ENCODE measurements around the gene MAP7.
"Not testable (repeated sequence)": the region's sequence is repeated elsewhere in the genome, so short reads cannot be mapped to it uniquely, and the experiment has no call there.

Gene MAP7

DNA sequence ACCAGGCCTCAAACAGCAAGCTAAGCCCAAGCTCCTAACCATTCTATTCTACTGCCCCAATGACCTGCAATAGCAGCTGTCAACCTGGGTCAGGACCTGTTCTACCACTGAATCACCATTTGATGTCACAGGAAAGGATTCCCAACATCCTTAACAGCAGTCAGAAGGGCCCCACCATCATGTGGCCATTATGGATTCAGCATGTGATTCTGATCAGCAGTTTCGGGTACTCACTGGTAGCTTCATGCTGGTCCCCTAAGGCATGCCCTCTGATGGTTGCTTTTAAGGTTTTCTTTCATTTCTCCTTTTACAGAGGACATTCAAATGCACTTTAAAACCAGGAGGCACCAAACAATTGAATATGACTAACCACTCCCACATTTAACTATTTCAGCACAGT lies 37.3 kb upstream of the MAP7 start:
- Histone ChIP-seq H3K36me3 (peaks cover 29 to 68% (median 47%) of the 10 kb centered on the region in 11 experiments), H3K9me3 (replicated peaks in 1 of 11) (peaks cover 0 to 19% (median 11%) of the 10 kb centered on the region in 11 experiments; a peak in 16 of 22 replicates), H3K4me2 (peak overlapping the region in 3 of 11 experiments; percentile 33 to 85 (median 38); a peak in 6 of 22 replicates), H3K27ac (peak overlapping the region in 3 of 11 experiments; percentile 46 to 94 (median 52); a peak in 5 of 22 replicates), H4K20me1 (no peaks in the 10 kb centered on the region), H3K4me3 (no peak overlapping the region), H3K4me1 (peaks cover 0 to 100% (median 0%) of the 10 kb centered on the region in 10 experiments; a peak in 7 of 20 replicates), H3K27me3 (no peaks in the 10 kb centered on the region), H3K9ac (no peak overlapping the region)
- TF ChIP-seq Cebpa-rat (IDR thresholded peaks at IDR 0.05): no peak

DNA sequence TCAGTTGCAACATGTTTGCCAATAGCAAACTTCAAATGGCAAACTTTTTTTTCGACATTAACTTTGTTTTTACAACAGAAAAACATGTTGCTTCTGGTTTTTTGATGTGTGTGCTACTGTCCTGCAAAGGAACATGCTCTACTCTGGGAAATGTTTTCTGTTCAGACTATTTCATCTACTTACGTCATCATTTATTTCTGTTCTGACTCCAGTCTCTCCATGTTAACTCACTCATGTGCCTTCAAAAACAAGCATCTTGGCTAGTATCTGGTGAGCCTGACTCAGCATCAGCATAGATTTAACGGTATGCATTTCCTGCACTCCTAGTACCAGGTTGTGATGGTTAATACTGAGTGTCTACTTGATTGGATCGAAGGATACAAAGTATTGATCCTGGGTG lies 36.1 kb upstream of the MAP7 start:
- H3K27ac ChIP-seq: peak overlapping the region in 2 of 11 experiments; percentile 46 to 94; a peak in 2 of 22 replicates
- H4K20me1 ChIP-seq: no peaks in the 10 kb centered on the region
- H3K9me3 ChIP-seq (replicated peaks in 1 of 11): peaks cover 0 to 19% (median 8%) of the 10 kb centered on the region in 11 experiments; a peak in 16 of 22 replicates
- H3K27me3 ChIP-seq: no peaks in the 10 kb centered on the region
- no peak for TF ChIP-seq Cebpa-rat (IDR thresholded peaks at IDR 0.05)
- H3K4me1 ChIP-seq: peaks cover 0 to 90% (median 0%) of the 10 kb centered on the region in 10 experiments; a peak in 6 of 20 replicates
- H3K36me3 ChIP-seq: peaks cover 16 to 68% (median 47%) of the 10 kb centered on the region in 11 experiments
- H3K9ac ChIP-seq: no peak overlapping the region
- no peak overlapping the region for H3K4me3 ChIP-seq
- H3K4me2 ChIP-seq: peak overlapping the region in 3 of 11 experiments; percentile 13 to 38 (median 37); a peak in 6 of 22 replicates

DNA sequence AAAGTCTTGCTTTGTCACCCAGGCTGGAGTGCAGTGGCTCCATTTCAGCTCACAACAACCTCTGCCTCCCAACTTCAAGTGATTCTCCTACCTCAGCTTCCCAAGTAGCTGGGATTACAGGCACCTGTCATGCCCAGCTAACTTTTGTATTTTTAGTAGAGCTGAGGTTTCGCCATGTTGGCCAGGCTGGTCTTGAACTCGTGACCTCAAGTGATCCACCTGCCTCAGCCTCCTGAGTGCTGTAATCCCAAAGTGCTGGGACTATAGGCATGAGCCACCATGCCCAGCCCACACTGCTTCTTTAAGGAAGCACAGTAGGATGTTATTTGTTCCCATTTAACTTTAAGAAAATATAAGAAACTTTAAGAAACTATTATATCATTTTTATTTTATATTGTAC lies 35.3 kb upstream of the MAP7 start:
- H3K4me3 ChIP-seq: not testable (repeated sequence)

DNA sequence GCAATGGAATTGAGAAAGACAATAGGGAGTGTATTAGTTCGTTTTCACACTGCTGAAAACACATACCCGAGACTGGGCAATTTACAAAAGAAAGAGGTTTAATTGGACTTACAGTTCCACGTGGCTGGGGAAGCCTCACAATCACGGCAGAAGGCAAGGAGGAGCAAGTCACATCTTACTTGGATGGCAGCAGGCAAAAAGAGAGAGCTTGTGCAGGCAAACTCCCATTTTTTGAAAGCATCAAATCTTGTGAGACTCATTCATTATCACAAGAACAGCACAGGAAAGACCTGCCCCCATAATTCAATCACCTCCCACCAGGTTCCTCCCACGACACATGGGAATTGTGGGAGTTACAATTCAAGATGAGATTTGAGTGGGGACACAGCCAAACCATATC lies 34.1 kb upstream of the MAP7 start:
- peaks cover 8 to 68% (median 47%) of the 10 kb centered on the region in 11 experiments for H3K36me3 ChIP-seq
- H3K4me1 ChIP-seq: peaks cover 0 to 70% (median 0%) of the 10 kb centered on the region in 10 experiments; a peak in 6 of 20 replicates
- not testable (repeated sequence) for H3K9me3 ChIP-seq (replicated peaks in 1 of 11); H3K9ac ChIP-seq; H3K4me3 ChIP-seq; H4K20me1 ChIP-seq; H3K27me3 ChIP-seq
- peak overlapping the region in 3 of 11 experiments; percentile 74 to 94 (median 76); a peak in 5 of 22 replicates for H3K27ac ChIP-seq
- H3K4me2 ChIP-seq: peak overlapping the region in 2 of 11 experiments; percentile 15 to 63; a peak in 3 of 22 replicates

More for the DNA sequence above, 35.3 kb upstream of the MAP7 start:
- not testable (repeated sequence) for H3K9ac ChIP-seq, H3K27me3 ChIP-seq, H4K20me1 ChIP-seq
- peaks cover 0 to 82% (median 0%) of the 10 kb centered on the region in 10 experiments; a peak in 6 of 20 replicates for H3K4me1 ChIP-seq
- H3K36me3 ChIP-seq: peaks cover 13 to 68% (median 47%) of the 10 kb centered on the region in 11 experiments; a peak in 20 of 22 replicates
- H3K4me2 ChIP-seq: peak overlapping the region in 2 of 11 experiments; percentile 38 to 47; a peak in 4 of 22 replicates
- H3K27ac ChIP-seq: peak overlapping the region in 2 of 11 experiments; percentile 2 to 94; a peak in 2 of 22 replicates
- peaks cover 0 to 11% (median under 1%) of the 10 kb centered on the region in 11 experiments; a peak in 7 of 22 replicates for H3K9me3 ChIP-seq (replicated peaks in 1 of 11)

DNA sequence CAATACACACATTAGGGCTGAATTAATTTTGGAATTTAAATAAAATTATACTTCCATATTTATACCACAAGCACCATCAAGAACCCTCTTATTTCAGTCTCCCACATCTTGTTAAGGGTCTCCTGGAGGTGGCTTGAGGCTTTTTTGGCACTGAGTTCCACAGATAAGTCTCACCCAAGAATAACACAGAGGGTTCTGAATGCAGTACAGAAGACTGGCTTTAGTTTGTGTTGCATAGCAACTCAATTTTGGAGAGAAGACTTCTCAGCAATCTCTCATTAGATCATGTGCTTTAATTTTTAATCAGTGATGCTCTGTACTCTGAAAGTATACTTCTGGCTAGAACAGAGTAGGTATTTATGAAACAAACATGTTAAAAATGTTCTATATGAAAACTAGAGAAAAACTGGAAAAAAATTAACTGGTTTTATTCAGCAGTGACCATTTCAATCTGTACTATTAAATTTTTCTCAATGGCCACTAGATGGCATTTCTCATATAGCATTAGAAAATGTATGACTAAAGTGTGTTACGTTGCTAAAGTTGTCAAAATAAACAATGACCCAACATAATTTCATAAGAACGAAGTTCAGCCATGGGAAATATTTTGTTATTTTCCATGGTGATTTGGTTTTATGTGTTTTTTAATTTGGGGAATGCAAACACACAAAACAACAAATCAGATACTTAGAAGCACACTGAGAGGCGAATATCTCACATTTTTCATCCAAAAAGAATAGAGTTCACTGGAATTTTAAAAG lies 32.7 kb upstream of the MAP7 start:
- H4K20me1 ChIP-seq: no peaks in the 10 kb centered on the region
- peak overlapping the region in 5 of 11 experiments; percentile 3 to 94 (median 74); a peak in 9 of 22 replicates for H3K27ac ChIP-seq
- peaks cover 0 to 5% (median 0%) of the 10 kb centered on the region in 11 experiments; a peak in 1 of 22 replicates for H3K9me3 ChIP-seq (replicated peaks in 1 of 11)
- H3K4me1 ChIP-seq: peaks cover 0 to 56% (median 0%) of the 10 kb centered on the region in 10 experiments; a peak in 6 of 20 replicates
- TF ChIP-seq Cebpa-rat (IDR thresholded peaks at IDR 0.05): no peak
- H3K4me2 ChIP-seq: peak overlapping the region in 2 of 11 experiments; percentile 8 to 63; a peak in 3 of 22 replicates
- no peaks in the 10 kb centered on the region for H3K27me3 ChIP-seq
- H3K4me3 ChIP-seq: no peak overlapping the region
- H3K9ac ChIP-seq: peak overlapping the region in 3 of 11 experiments; percentile 37 to 75 (median 64); a peak in 6 of 22 replicates
- H3K36me3 ChIP-seq: peaks cover 10 to 72% (median 50%) of the 10 kb centered on the region in 11 experiments

DNA sequence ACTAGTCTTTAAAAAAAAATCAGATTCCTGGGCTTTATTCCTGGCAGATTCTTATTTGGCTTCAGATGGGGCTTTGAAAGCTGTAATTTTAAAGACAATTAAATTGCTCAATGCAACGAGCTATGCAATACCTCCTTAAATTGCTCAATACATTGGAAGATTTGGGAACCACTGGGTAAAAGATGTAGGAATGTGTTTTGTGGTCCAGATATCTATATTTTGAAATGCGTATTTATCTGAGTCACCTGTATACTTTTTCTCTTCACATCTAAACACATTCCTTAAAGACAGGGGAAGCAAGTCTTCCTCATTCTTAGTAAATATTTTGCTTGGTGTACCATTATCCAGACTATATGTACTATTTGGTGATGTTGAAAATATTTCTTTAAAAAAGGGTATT lies 29.6 kb upstream of the MAP7 start:
- peaks cover 0 to 5% (median 0%) of the 10 kb centered on the region in 11 experiments; a peak in 1 of 22 replicates for H3K9me3 ChIP-seq (replicated peaks in 1 of 11)
- no peaks in the 10 kb centered on the region for H4K20me1 ChIP-seq
- no peak overlapping the region for H3K4me2 ChIP-seq
- no peak overlapping the region for H3K27ac ChIP-seq
- no peak for TF ChIP-seq Cebpa-rat (IDR thresholded peaks at IDR 0.05)
- peaks cover 18 to 95% (median 71%) of the 10 kb centered on the region in 11 experiments for H3K36me3 ChIP-seq
- H3K4me1 ChIP-seq: peaks cover 0 to 25% (median 0%) of the 10 kb centered on the region in 10 experiments; a peak in 4 of 20 replicates
- H3K27me3 ChIP-seq: no peaks in the 10 kb centered on the region
- H3K4me3 ChIP-seq: no peak overlapping the region
- H3K9ac ChIP-seq: no peak overlapping the region

DNA sequence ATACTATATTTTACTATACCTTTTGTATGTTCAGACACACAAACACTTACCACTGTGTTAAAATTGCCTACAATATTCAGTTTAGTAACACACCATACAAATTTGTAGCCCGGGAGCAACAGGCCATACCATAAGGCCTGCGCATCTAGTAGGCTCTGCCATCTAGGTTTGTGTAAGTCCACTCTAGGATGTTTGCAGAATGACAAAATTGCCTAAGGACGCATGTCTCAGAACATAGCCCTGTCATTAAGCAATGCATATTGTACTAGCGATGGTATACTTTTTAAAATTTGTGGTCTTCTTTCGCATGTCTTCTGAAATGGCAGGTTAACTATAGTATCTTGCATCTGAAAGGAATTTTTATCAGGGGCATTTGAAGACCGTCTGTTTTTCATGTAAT lies 26.6 kb upstream of the MAP7 start:
- no peak for TF ChIP-seq Cebpa-rat (IDR thresholded peaks at IDR 0.05)
- Histone ChIP-seq H3K27ac (no peak overlapping the region), H3K4me2 (no peak overlapping the region), H4K20me1 (no peaks in the 10 kb centered on the region), H3K36me3 (peaks cover 33 to 100% (median 80%) of the 10 kb centered on the region in 11 experiments), H3K27me3 (no peaks in the 10 kb centered on the region), H3K9me3 (replicated peaks in 1 of 11) (peaks cover 9 to 29% (median 21%) of the 10 kb centered on the region in 11 experiments), H3K4me3 (no peak overlapping the region), H3K9ac (no peak overlapping the region), H3K4me1 (no peaks in the 10 kb centered on the region)

DNA sequence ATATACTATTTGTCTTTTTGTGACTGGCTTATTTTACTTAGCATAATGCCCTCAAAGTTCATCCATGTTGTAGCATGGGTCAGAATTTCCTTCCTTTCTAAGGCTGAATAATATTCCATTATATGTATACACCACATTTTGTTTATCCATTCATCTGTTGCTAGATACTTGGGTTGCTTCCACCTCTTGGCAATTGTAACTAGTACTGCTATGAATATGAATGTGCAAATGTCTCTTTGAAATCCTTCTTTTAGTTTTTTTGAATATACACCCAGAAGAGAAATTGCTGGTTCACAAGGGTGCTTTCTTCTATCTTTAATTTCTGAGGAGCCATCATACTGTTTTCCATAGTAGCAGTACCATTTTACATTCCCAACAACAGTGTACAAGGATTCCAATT lies 21.3 kb upstream of the MAP7 start:
- Histone ChIP-seq H3K27me3 (no peaks in the 10 kb centered on the region), H3K36me3 (peaks cover 11 to 99% (median 62%) of the 10 kb centered on the region in 11 experiments), H3K4me1 (peaks cover 0 to 8% (median under 1%) of the 10 kb centered on the region in 10 experiments; a peak in 10 of 20 replicates), H3K9ac (no peak overlapping the region), H3K9me3 (replicated peaks in 1 of 11) (peaks cover 37 to 56% (median 48%) of the 10 kb centered on the region in 11 experiments), H3K4me3 (peak overlapping the region in 2 of 10 experiments; percentile 3 to 23; a peak in 2 of 20 replicates), H3K27ac (no peak overlapping the region), H3K4me2 (no peak overlapping the region), H4K20me1 (no peaks in the 10 kb centered on the region)
- TF ChIP-seq Cebpa-rat (IDR thresholded peaks at IDR 0.05): no peak

DNA sequence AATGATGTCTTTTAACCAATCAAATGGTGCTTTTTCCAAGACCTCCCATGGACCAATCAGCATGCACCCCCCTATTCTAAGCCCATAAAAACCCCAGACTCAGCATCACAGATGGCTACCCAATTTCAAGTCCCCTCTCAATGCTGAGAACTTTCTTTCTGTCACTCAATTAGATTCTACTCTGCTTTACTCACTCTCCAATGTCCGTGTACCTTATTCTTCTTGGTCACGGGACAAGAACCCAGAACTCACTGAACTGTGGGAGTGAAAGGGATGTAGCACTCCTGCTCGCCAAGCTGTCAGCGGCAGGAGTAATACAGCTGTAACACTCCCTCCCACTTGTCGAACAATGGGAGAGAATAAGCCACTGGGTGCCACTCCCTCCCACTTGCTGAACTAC lies 20.8 kb upstream of the MAP7 start:
- TF ChIP-seq Cebpa-rat (IDR thresholded peaks at IDR 0.05): no peak
- H3K4me2 ChIP-seq: no peak overlapping the region
- no peaks in the 10 kb centered on the region for H3K27me3 ChIP-seq
- peaks cover 3 to 13% (median 5%) of the 10 kb centered on the region in 10 experiments; a peak in 13 of 20 replicates for H3K4me1 ChIP-seq
- H3K36me3 ChIP-seq: peaks cover 14 to 99% (median 61%) of the 10 kb centered on the region in 11 experiments
- H3K9me3 ChIP-seq (replicated peaks in 1 of 11): peaks cover 37 to 58% (median 48%) of the 10 kb centered on the region in 11 experiments
- H4K20me1 ChIP-seq: no peaks in the 10 kb centered on the region
- peak overlapping the region in 1 of 10 experiments; percentile 23; a peak in 1 of 20 replicates for H3K4me3 ChIP-seq
- H3K27ac ChIP-seq: no peak overlapping the region
- H3K9ac ChIP-seq: no peak overlapping the region

Data from BLaER1 treated with 17β-estradiol and CSF1 and Interleukin-3, amounts not matched to agents 10 nM and 100 nM (cell line).